Measurements from ENCODE around the gene IL1B. TPM values are rescaled to one million over a fixed set of nuclear protein-coding genes. Genes with fewer than 3 reads are reported as not detected.

Gene IL1B
- total RNA-seq, 1 donor from 2014 or later, result 8.2 TPM

DNA sequence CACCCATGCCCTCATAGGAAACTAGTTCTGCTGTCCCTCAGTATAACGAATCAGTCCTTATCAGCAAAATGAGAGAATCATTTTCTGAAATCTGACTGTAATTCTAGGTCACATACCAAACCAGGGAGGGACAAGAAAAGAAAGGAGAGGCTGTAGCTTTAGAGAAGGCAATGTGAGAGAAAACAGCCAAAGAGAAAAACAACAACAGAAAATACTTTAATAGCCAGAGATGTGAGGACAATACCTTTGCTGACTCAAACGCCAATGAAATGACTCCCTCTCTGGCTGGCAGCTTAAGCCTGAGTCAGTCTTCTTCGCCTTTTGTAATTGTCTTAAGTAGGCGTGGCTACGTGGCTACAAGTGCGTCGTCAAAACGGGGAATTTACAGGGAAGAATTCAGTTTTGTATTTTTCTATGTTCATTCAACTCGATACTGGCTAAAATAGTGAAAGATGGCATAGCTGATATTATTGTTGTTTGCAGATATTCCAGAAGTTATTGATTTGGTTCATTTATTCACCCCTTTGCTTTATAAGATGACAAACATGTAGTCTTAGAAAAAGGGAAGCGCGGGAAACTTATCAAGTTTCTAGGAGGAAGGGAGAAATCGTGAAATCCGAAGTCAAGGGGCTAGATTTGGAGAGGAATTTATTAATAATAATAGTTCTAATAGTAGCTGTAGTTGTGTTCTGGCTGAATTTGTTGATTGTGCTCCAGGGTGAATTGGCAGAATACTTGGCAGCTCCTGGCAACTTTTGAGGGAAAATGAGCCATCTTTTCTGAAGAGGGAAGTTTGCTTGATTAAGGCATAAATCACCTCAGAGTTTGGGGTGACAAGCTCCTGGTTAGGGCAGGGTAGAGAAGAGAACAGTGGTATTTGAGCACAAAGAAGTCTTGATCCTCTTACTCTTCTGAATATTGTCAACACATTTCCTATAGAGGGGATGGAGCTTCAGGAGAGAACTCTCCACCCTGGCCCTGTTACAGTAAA, 52.1 kb downstream of the IL1B start, which contains the start of gene IL1A:
TSS of gene IL1A (minus strand) at position 295 of the 991 bp plus-strand sequence. CDS start 723 bp downstream, outside the sequence.
- no peak for DNase-seq (ENCODE audit: low spot score)

DNA sequence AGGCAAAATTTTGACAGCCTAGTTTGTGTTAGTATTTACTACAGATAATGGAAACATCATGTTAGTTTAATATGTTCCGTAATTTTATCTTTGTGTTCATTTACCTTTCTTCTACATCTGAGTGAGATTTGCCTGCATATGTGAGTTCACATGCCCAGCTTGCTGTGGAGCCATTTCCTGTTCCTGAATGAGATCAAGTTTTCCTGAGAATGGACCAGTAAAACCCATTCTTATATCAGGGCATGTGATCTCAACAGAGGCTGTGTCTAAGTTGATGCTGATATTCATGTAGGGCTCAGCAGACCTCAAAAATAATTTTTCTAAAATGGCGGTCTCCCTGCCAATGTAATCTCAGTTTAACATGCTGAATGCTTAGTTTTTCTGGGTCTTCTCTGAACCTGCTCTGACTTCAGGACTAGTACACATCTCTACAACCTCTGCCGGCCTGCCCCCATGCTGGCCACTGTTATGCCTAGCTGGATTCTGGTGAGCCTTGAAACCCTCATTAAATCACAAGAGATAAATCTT, 53.3 kb downstream of the IL1B start:
- no peak for DNase-seq (ENCODE audit: low spot score)

DNA sequence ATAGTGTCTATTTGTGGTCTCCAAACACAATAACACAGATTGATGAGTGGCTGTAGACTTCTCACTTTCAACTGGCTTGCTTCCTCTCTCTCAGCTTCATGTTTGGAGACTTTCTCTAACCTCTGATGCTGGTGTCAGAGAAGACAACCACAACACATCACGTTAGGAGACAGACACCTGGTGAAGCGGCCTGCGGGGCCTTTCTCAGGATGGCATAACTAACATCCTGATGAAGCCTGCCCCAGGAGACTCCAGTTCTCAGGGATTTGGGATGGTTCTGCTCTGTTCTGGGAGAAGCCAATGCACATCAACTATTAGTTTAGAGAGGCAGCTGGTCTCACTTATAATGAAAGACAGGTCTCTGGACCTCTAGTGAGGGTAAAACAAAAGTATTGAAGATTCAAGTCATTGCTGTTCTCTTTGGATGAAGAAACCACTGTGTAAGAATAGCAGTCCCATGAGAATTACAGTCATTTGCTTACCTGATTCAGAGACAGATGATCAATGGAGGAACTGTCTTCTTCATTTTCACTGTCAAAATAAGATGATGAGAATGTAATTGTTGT, 54.3 kb downstream of the IL1B start:
- DNase-seq (ENCODE audit: low spot score), result no peak

Other genes with a start within 250 kb of the IL1B start
- gene SLC20A1, start 190.8 kb downstream of the IL1B start, total RNA-seq, result 46.5 TPM
- not detected for gene NT5DC4, start 115.8 kb downstream of the IL1B start, total RNA-seq
- gene CKAP2L, start 72.2 kb downstream of the IL1B start, total RNA-seq, result not detected
- not detected for gene IL1A, start 52.3 kb downstream of the IL1B start, total RNA-seq
- not detected for gene IL37, start 74.4 kb upstream of the IL1B start, total RNA-seq
- not detected for gene IL36G, start 141.2 kb upstream of the IL1B start, total RNA-seq
- gene IL36A, start 168.7 kb upstream of the IL1B start, total RNA-seq, result not detected
- not detected for gene IL36B, start 216.1 kb upstream of the IL1B start, total RNA-seq
- not detected for gene IL36RN, start 222.4 kb upstream of the IL1B start, total RNA-seq
- gene IL1F10, start 231.2 kb upstream of the IL1B start, total RNA-seq, result not detected

Measured in mesenteric fat pad (tissue), 1 donor.